ENCODE measurements around the gene STAT3.

DNA sequence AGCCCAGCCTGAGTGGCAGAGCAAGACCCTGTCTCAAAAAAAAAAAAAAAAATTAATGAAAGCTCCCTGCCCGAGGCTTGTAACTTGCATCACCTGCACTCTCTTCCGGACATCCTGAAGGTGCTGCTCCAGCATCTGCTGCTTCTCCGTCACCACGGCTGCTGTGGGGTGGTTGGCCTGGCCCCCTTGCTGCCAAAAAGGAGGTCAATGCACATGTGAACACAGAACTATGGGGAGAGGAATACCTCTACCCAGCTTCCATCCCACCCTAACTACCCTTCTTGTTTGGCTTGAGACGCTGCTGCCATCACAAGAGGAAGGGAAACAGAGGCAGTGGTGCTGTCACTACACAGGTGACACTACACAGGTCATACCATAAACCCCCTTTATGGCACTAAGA, 49.0 kb downstream of the STAT3 start:
- TF ChIP-seq POLR2A (IDR thresholded peaks at IDR 0.05) = no peak
- TF ChIP-seq, protein P1, sequence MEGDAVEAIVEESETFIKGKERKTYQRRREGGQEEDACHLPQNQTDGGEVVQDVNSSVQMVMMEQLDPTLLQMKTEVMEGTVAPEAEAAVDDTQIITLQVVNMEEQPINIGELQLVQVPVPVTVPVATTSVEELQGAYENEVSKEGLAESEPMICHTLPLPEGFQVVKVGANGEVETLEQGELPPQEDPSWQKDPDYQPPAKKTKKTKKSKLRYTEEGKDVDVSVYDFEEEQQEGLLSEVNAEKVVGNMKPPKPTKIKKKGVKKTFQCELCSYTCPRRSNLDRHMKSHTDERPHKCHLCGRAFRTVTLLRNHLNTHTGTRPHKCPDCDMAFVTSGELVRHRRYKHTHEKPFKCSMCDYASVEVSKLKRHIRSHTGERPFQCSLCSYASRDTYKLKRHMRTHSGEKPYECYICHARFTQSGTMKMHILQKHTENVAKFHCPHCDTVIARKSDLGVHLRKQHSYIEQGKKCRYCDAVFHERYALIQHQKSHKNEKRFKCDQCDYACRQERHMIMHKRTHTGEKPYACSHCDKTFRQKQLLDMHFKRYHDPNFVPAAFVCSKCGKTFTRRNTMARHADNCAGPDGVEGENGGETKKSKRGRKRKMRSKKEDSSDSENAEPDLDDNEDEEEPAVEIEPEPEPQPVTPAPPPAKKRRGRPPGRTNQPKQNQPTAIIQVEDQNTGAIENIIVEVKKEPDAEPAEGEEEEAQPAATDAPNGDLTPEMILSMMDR (IDR thresholded peaks at IDR 0.05) = no peak

All from sigmoid colon (tissue), 3 donors.